C4-2B (cell line): Measurements from ENCODE around the gene POU4F3.

Experiments used
- ZFX ChIP-seq: fragments of 450-650 bp; IDR thresholded peaks from 2 replicates; pipeline ENCODE4 v1.6.1; 2017
- TF ChIP-seq, protein P1 (sequence below): fragments of 450-650 bp; conservative IDR thresholded peaks from 2 replicates; pipeline ENCODE4 v1.5.1; 2017; ENCODE audit warnings: mild to moderate bottlenecking

DNA sequence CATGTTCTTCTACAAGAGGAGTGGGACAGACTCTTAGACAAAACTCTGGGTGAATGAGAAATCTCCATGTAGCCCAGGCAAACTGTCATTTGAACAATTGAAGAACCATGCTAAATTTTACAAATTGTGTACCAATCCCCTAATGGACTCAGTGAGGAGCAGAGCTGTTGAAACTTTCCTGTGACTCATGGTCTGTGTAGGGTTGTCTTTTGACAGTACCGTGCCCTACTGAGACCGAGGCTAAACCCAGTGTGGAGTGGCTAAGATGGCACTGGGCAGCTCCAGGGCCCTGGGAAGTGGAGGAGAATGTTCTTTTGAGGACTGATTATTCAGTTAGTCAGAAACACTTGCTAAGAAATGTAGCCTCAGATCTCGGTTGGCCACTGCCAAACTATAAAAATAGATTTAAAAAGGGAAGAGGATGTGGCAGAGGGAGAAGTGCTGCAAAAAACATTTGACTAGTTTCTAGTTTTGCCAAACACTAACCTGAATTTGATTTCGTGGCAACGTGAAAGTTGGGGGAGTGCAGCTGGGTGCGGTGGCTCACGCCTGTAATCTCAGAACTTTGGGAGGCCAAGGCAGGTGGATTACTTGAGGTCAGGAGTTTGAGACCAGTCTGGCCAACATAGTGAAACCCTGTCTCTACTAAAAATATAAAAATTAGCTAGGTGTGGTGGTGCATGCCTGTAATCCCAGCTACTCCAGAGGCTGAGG lies 24.7 kb downstream of the POU4F3 start:
- TF ChIP-seq, protein P1, sequence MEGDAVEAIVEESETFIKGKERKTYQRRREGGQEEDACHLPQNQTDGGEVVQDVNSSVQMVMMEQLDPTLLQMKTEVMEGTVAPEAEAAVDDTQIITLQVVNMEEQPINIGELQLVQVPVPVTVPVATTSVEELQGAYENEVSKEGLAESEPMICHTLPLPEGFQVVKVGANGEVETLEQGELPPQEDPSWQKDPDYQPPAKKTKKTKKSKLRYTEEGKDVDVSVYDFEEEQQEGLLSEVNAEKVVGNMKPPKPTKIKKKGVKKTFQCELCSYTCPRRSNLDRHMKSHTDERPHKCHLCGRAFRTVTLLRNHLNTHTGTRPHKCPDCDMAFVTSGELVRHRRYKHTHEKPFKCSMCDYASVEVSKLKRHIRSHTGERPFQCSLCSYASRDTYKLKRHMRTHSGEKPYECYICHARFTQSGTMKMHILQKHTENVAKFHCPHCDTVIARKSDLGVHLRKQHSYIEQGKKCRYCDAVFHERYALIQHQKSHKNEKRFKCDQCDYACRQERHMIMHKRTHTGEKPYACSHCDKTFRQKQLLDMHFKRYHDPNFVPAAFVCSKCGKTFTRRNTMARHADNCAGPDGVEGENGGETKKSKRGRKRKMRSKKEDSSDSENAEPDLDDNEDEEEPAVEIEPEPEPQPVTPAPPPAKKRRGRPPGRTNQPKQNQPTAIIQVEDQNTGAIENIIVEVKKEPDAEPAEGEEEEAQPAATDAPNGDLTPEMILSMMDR, result no peak
- TF ChIP-seq ZFX, result no peak
